Measurements from ENCODE around the gene NOTCH4. TPM values are rescaled to one million over a fixed set of nuclear protein-coding genes. Genes with fewer than 3 reads are reported as not detected.

Gene NOTCH4
- total RNA-seq (2012; rRNA removed) (1.3 and 2.2 TPM in 2 replicates), polyA plus RNA-seq (2012; rRNA removed) (0.76 and 0.96 TPM in 2 replicates), Bru-seq, nascent RNA (percentile 8 among the genes with signal in this experiment), BruChase-seq, experiment 1, labeled RNA remaining after a 6-hour chase (percentile 7 among the genes with signal in this experiment), BruChase-seq, experiment 2, labeled RNA remaining after a 2-hour chase (percentile 3 among the genes with signal in this experiment)
- 0.68 and 1.2 TPM in 2 replicates for polyA plus RNA-seq (2012; cell fraction: cytosol; rRNA removed)
- polyA plus RNA-seq (2012; cell fraction: nucleus; rRNA removed; ENCODE audit: low replicate concordance) = 1.7 and 1.8 TPM in 2 replicates
- long read RNA-seq = 0 reads

DNA sequence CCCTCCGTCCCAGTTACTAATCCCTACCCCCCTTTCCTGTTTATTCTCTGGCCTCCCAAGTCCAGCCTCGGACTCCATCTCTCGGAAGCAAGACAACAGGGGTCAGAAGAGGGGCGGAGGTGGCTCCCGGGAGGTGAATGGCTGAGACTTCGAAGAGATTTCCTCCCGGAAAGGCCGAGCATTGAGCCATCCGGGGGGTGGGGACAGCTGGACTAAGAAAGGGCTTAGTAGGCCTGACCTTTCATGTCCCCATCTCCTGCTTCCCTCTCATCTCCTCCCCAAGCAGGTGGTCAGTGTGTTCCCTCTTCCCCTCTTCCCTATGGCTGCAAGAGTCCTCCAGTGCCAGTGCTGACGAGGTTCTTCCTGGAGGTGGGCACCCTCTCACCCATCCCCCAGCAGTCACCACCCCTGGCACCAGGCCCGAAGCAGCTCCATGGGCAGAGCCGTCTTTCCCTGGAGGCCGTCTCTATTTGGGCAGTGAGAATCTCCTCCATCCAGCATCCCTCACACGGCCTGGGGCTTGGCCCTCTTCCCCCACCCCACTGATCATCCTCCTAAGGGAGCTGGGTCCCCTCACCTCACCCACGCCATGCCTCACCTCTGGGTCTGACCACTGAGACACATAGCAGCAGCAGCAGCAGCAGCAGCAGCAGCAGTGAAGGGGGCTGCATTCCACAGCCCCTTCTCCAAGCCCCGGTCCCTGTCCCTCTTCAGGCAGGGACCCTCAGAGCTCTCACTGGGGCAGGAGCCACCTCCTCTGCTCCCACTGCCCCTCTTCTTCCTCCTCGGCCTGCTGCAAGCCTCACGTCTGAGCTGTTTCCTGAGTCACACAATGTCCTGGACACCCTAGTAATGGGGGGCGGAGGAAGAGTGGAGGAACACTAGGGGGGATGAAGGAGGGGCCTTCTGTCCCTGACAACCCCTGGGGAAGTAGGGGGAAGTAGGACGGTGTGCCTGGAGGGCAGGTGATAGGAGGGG, at the start of gene NOTCH4:
TSS of gene NOTCH4 (minus strand) at position 810 of the 978 bp plus-strand sequence. CDS start at position 671, 139 bp downstream.
- TF ChIP-seq RAD21 (IDR thresholded peaks at IDR 0.05; ENCODE audit: low read length) = no peak
- no peak for TF ChIP-seq MAFK (IDR thresholded peaks at IDR 0.05; ENCODE audit: low read depth, low read length)
- no peak for TF ChIP-seq BHLHE40 (IDR thresholded peaks at IDR 0.05; ENCODE audit: low read depth, low read length)
- TF ChIP-seq, protein P1, sequence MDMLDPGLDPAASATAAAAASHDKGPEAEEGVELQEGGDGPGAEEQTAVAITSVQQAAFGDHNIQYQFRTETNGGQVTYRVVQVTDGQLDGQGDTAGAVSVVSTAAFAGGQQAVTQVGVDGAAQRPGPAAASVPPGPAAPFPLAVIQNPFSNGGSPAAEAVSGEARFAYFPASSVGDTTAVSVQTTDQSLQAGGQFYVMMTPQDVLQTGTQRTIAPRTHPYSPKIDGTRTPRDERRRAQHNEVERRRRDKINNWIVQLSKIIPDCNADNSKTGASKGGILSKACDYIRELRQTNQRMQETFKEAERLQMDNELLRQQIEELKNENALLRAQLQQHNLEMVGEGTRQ (IDR thresholded peaks at IDR 0.05; ENCODE audit: low read depth, low read length) = no peak
- no peak for TF ChIP-seq FOS (IDR thresholded peaks at IDR 0.05; ENCODE audit: low read depth, low read length)
- TF ChIP-seq RFX5 (IDR thresholded peaks at IDR 0.05; ENCODE audit: low read depth, low read length) = no peak
- no peak for TF ChIP-seq MAZ (IDR thresholded peaks at IDR 0.05; ENCODE audit: borderline replicate concordance, low read depth, low read length)
- no peak for TF ChIP-seq CEBPB (IDR thresholded peaks at IDR 0.05; ENCODE audit: low read depth, low read length)
- no peak for TF ChIP-seq SMC3 (IDR thresholded peaks at IDR 0.05; ENCODE audit: low read depth, low read length)
- TF ChIP-seq NFE2L2 (IDR thresholded peaks at IDR 0.05; ENCODE audit: low read depth, low read length) = no peak
- no peak for TF ChIP-seq RCOR1 (IDR thresholded peaks at IDR 0.05; ENCODE audit: insufficient replicate concordance, low read length)
- intact Hi-C loops (cut with micrococcal nuclease) = no loop called here
- Histone ChIP-seq H3K56ac (ENCODE audit: extremely low read depth, insufficient read depth, low read length) (no peak within 1 kb of the TSS), H2AK9ac (replicated peaks; ENCODE audit: low read depth, low read length, poor library complexity) (no peak within 1 kb of the TSS), H3K18ac (ENCODE audit: low read depth, low read length) (no peak within 1 kb of the TSS), H2BK15ac (ENCODE audit: low read depth, low read length) (no peak within 1 kb of the TSS), H3K4me2 (ENCODE audit: low read depth, low read length) (no peak within 1 kb of the TSS), H3K9ac (ENCODE audit: low read depth, low read length) (no peak within 1 kb of the TSS), H4K5ac (ENCODE audit: low read depth, low read length) (no peak within 1 kb of the TSS), H2BK120ac (ENCODE audit: low read depth, low read length) (no peak within 1 kb of the TSS), H2AK5ac (ENCODE audit: low read depth, low read length) (no peak within 1 kb of the TSS), H3K4ac (ENCODE audit: low read depth, low read length) (no peak within 1 kb of the TSS), H2BK20ac (ENCODE audit: low read depth, low read length) (no peak within 1 kb of the TSS), H3K27ac (ENCODE audit: insufficient read depth, low read length) (no peak within 1 kb of the TSS), H3K23ac (ENCODE audit: low read depth, low read length) (no peak within 1 kb of the TSS), H2BK5ac (ENCODE audit: low read depth, low read length, poor library complexity, severe bottlenecking) (no peak within 1 kb of the TSS), H3K36me3 (ENCODE audit: control insufficient read depth, insufficient read depth, low read length) (no peaks in the 10 kb centered on the region), H3K9me3 (ENCODE audit: control insufficient read depth, insufficient read depth, low read length) (no peaks in the 10 kb centered on the region), H4K20me1 (ENCODE audit: insufficient read depth, low read length) (no peaks in the 10 kb centered on the region), H2AFZ (replicated peaks; ENCODE audit: low read length, poor library complexity) (peak within 1 kb of the TSS; percentile 33), H3K4me3 (ENCODE audit: insufficient read depth, low read depth, low read length) (no peak within 1 kb of the TSS), H3K27me3 (ENCODE audit: control insufficient read depth, insufficient read depth, low read length) (peaks cover 32% of the 10 kb centered on the region), H3K4me1 (ENCODE audit: control insufficient read depth, insufficient read depth, low read length) (no peaks in the 10 kb centered on the region), H4K91ac (ENCODE audit: insufficient read depth, low read depth, low read length) (no peak within 1 kb of the TSS), H4K8ac (ENCODE audit: low read depth in 2 of 2, low read length in 2 of 2) (no peak within 1 kb of the TSS), H3K79me1 (ENCODE audit: low read depth in 1 of 2, low read length in 2 of 2) (no peaks in the 10 kb centered on the region), H3K14ac (replicated peaks; ENCODE audit: low read depth, low read length) (no peak within 1 kb of the TSS), H3K9me1 (ENCODE audit: insufficient read depth, low read length) (no peaks in the 10 kb centered on the region)
- no peak for ATAC-seq (ENCODE audit: low read depth)
- BruUV-seq (replicated peaks) = no TSS peak
- dilution Hi-C loops (cut with HindIII; ENCODE audit: low sequenced_read_pairs, unreplicated experiment) = no loop called here
- in situ Hi-C loops (cut with MboI; ENCODE audit: low sequenced_read_pairs) = no loop called here
- POLR2A ChIA-PET (ENCODE audit: unreplicated experiment) = no interaction called here
- CTCF ChIA-PET = no interaction called here
- 32% methylated on average over 3 of the region's 20 CpGs; no CpG with 5 or more reads in 1 of the 2 experiments for WGBS, 2 experiments (ENCODE audit: extremely low coverage in 2 of 2, insufficient read length in 1 of 2)
- no peak for DNase-seq
